Measurements from ENCODE around the gene TWIST2.

DNA sequence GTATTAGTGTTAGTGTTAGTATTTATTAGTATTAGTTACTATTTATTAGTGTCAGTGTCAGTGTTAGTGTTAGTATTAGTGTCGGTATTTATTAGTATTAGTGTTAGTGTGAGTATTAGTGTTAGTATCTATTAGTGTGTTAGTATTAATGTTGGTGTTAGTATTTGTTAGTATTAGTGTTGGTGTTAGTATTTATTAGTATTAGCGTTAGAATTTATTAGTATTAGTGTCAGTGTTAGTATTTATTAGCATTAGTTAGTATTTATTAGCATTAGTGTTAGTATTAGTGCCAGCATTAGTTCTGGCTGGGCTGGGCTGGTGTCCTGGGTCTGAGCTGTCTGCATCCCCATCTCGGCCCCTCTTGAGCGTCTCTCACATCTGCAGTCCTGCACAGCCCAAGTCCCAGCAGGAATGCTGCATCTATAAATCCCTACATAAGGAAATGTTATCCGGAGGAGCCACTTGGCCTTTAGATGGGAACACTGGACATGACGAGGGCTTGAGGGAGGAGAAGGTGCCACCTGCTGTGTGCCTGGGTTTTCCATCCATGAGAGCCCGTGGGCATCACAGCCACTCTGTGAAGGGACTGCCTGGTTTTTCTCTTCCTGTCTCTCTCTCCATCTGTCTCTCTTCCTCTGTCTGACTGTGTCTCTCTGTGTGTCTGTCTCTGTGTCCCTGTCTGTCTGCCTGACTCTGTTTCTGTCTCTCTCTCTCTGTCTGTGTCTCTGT is 33.6 kb downstream of the TWIST2 start:
- TF ChIP-seq POLR2AphosphoS5 (IDR thresholded peaks at IDR 0.05; ENCODE audit: borderline replicate concordance, low read depth, low read length) = no peak
- no peak for TF ChIP-seq EZH2 (IDR thresholded peaks at IDR 0.05)
